GM19452 (cell line): ENCODE data around the gene CHURC1.

ENCODE experiments used
- ATAC-seq: cut with Tn5 transposase; IDR thresholded peaks from one replicate; pipeline ENCODE4 v1.9.1; 2021; ENCODE audit not compliant: unreplicated experiment

CHURC1 gene

GRCh38 chr14:64983439-64984310, 69.4 kb downstream of the CHURC1 start:
- ATAC-seq: no peak
